Stimulated activated CD8-positive, alpha-beta memory T cell treated with anti-CD3 and anti-CD28 coated beads, Interleukin-7, amount 100 ng/mL, for 24 hours (primary cell): ENCODE measurements around the gene MYLIP.

Source experiments
- DNase-seq: peaks from one replicate; pipeline ENCODE4 v3.0.0-alpha.2; 2020; ENCODE audit warnings: low read depth

Gene MYLIP

DNA sequence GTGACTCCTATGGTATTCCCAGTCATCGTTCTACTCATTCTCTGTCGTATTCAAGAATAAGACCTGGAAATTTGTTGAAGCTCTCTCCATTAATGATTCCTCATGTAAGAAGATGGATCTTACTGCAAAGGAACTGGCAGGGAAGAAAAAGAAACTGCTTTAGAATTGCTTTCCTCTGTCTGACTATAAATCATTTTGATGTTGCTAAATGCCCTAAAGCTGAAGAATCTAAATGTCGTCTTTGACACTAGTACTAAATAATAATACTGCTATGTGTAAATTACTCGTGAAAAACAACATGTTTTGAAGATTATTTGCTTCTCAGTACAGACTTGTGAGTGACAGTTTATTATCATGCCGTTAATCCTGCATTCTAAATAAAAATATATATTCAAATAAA is 20.5 kb upstream of the MYLIP start:
- DNase-seq, result no peak

DNA sequence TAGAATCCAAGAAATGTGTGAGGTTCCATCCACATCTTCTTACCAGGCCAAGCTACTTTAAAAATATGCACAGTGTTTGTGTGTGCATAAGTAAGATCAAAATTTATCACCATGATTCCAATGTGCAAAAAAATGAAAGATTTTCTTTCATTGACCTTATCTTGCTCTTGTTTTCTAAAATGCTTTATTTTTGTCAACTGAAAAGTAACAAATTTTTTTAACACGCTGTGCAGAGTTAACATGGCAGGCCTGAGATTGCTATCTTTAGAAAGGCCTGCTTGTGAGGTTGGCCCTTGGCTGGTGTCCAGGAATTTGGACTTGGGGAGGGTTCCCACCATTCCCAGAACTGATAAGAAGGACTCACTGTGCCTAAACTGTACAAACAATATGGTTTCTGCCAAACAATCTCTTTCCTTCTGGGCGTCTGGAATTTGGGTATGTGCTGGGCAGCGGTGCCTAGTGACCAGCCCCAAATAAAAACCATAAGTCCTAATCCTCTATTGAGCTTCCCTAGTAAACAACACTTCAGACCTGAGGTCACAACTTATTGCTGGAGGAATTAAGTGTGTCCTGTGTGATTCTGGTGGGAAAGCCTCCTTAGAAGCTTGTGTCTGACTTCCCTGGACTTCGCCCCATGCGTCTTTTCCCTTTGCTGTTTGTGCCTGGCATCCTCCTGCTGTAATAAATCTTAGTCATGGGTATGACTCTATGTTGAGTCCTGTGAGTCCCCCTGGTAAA is 19.8 kb upstream of the MYLIP start:
- no peak for DNase-seq

DNA sequence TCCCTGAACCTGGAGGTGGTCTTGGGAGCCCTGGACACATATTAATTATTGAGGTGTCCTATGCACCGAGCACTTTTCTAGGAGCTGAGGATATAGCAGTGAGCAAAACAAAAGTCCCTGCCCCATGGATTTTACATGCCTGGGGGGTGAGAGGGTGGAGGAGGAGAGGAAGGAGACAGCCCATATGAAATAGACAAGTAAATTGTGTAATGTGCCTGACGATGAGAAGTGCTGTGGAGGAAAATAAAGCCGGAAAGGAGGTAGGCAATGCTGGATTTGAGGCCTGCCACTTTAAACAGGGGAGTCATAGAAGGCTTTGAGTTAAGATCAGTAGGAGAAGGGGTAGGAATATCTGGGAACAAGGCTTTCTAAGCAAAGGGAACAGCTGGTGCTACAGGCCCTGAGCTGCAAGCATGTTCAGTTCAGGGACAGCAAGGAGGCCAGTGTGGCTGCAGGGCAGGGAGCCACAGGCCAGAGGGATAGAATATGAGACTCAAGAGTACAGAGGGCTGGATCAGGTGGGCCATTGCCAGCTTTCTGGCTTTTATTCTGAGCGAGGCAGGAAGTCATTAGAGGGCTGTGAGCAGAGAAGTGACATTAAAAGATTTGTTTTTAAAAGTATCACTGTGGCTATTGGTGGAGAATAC is 19.1 kb upstream of the MYLIP start:
- no peak for DNase-seq

DNA sequence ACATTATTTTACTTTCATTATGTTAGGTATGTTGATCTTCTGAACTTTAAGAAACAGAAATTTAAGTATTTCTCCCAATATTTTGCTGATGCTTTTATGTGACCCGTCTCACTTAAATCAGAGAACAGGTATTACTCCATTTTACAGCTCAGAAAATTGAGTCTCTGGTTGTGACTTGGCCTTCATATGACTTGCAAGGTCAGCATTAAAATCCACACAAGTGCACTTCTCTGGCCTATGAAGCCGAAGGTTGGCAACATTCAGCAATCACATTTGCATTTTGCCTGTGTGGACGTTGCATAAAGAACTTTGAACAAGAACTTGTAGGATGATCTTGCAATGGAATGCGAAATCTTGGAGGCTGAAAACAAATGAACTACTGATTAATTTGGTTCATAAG is 10.1 kb upstream of the MYLIP start:
- DNase-seq, result no peak

DNA sequence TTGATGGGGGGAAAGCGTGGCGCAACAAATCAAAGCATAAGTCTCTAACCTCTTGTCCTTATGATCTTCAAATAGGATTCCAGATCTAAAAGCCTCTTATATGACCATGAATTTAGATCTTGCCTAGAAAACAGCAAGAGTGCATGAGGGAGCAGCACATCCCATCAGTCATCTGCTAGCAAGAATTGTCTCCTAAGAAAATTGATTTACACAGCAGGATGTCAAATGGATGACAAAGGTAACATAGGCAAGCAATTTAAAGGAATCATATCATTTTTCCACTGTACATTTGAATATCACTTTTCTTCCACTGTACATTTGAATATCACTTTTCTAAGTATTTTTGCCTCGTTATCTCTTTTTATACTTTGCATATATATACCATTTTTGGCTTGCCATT is 7.5 kb upstream of the MYLIP start:
- no peak for DNase-seq

DNA sequence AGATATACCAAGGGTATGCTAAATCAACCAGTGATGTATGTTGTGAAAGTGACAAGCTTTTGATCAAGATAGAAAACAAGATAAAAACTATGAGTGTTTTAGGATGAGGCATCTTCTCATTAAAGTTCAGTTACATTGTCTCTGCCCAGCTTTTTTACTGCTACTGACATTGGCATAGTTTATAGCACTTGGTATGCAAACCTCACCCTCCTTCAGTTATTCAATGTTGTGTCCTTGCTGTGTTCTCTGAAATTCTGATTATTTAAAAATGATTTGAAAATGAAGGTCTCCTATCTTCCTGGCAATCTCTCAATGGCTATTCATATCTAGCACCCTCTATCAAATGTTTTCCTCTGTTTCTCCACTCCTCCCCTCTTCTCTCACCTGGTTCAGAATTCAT is 6.7 kb upstream of the MYLIP start:
- DNase-seq, result no peak

DNA sequence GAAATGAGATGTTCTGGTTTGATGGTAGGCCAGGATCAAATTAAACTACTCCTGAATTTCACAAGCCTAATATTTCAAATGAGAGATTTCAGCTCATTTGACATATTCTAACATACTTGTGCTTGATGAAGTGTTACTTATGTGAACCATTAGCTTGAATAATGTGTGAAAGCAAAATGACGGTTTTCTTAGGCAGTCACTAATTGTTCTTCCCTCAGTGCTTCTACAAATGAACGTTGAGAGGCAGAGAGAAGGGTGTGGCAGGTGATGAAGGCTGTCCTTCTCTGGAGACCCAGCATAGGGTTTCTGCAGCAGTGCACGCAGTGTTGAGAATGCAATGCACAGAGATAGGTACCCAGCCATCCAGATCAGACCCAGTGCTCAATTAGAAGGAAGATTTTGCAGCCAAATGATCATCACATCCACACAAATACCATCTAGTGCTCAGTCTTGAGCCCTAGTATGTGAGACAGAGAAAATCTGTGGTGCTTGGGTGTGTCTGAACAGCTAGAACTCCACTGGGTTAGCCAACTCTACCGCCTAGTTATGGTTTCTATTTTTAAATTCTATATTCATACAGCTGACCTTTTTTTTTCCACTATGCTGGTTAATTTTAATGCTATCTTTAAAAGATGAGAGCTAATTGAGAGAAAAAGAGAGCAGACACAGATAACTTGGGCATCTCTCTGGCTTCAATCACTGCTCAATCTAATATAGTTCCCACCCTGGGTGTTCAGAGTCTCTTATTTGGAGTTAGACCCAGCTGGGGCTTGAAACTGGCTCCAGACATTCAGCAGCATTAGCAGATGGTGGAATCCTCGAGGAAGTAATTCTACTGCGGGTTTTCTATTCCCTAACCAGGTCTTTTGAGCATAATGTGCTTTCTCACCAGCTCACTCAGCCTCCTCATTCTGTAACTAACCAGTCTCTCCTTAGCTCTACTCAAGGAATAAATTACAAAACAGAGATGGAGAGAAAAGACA is 4.4 kb upstream of the MYLIP start:
- no peak for DNase-seq

DNA sequence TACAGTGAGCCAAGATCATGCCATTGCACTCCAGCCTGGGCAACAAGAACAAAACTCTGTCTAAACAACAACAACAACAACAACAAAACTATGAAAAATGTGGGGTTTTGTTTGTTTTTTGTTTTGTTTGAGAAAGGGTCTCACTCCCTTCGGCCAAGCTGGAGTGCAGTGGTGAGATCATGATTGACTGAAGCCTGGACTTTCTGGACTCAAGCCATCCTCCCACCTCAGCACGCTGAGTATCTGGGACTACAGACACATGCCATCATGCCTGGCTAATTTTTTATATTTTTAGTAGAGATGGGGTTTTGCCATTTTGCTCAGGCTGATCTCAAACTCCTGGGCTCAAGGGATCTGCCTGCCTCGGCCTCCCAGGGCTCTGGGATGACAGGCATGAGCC is 2.8 kb upstream of the MYLIP start:
- no peak for DNase-seq

DNA sequence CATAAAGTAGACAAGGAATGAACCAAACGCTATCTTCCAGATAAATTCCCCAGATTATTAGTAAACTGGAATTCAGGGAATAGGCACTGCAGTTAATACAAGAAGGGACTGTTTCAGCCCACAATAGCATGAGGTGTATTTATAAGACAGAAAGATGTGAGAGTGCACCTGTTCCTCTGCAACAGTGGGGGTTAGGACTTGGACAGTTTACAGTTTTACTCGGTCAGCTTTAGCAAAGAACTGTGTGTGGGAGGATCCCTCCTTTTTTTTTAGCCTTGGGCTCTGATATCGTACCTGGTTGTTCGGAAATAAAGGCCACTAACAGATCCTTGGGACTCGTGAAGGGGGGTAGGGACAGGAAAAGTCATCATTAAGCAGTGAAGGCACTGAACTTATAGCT is 2.0 kb upstream of the MYLIP start:
- no peak for DNase-seq

DNA sequence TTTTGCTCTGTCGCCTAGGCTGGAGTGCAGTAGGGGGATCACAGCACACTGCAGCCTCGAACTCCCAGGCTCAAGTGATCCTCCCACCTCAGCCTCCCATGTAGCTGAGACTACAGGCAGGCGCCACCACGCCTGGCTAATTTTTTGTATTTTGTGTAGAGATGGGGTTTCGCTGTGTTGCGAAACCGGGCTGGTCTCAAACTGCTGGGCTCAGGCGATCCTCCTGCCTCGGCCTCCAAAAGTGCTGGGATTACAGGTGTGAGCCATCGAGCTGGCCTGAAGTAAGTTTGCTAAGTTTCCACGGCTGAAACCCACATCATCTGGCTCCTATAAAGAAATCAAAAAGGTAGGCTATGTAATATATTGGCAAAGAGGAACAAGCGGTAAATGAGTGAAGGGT is 1.4 kb upstream of the MYLIP start:
- DNase-seq, result no peak

DNA sequence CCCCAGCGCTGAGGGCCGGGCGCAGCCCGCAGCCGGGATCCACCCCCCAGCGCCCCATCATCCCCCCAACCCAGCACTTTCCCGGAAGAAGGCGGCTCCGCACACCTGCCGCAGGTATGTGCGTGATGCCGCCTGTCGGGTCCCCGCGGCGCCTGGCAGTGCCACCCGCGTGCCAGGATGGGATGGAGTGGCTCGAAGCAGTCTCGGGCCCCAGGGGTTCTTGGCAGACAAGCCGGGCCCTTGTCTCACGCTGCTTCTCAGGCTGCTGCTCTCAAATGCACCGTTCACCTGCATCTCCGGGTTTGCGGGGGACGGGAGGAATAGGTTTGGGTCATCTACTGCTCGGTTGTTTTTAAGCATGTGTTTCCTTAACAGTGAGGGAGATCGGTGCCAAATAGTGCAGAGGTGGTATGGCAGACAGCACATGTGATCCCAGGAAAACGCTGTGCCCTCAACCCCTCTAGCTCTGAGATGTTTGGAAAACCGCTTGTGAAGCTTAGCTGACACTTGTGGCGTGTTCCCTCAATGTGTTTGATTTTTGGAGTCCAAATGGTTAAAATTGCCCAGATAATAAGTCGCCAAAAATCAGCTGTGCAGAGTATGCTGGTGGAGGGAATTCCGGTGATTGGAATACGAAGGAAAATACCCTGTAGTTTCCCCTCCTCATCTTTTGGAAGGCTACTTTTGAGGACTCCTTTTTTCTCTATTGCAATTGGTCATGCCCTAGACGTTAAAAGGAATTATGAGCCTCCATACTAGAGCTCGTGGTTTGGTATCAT is 926 bp downstream of the MYLIP start:
- DNase-seq, result no peak

DNA sequence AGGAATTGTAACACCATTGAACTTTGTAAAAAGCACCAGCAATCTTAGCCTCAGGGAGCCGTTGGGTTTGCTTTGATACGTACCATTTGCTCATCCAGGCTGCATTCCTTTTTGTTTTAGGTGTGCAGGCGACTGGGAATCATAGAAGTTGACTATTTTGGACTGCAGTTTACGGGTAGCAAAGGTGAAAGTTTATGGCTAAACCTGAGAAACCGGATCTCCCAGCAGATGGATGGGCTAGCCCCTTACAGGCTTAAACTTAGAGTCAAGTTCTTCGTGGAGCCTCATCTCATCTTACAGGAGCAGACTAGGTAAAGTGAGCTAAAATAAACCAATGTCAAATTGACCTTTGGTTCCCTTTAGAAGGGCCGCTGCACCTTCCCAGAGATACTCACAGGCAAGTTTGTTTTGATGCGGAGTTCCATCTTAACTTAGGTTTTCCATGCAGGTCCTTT is 1.6 kb downstream of the MYLIP start:
- no peak for DNase-seq

DNA sequence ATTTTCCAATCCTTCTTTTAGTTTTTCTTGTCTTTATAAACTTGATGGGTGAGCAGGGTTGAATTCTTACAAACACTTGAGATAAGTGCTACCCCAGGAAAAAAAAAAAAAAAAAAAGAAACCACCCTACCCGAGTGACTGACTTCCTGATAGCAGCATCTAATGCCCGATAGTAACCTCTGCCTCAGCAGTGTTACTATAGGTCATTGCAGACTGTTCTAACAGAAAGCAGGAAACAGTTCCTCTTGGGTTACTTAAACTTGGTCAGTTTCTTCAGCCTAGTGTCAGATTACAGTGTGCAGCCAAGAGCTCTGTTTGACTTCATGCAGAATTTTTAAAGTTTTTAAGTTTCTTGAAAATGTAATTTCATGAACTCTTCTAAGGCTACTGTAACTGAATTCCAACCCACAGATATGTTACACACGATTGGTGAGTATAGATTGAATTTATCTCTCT is 2.1 kb downstream of the MYLIP start:
- no peak for DNase-seq

DNA sequence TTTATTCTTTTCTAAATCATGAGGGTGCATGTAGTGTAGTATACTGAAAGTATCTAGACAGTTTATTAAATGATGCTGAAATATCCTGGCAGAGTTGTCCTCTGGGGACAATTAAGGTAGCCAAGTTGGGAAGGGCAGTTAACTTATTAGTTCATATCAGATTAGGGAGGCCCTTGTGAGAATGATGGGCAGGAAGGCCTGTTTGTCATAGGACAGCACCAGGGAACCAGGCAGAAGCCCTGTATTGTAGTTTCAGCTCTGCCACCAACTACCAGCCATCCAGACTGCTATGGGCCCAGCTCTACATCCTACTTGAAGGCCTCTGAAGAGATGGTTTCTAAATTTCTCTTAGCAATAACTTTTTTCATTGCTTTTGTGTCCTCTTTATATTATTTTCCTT is 4.0 kb downstream of the MYLIP start:
- no peak for DNase-seq

DNA sequence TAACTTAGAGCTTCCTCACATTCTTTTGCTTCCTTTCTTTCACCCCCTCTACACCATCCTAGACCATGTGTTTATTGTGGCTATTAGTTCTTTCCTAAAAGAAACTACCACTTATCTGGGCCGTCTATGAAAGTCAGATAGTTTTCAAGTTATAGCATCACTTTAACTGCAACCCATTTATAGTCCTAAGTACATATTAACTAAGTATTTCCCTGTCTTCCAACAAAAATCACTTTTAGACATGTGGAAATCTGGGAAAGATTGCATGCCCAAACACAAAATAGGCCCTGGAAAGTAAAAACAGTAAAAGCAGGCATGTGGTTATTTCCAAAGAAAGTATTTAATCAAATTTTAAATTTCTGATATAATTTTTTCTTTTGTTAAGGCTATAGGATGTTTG is 5.5 kb downstream of the MYLIP start:
- no peak for DNase-seq

DNA sequence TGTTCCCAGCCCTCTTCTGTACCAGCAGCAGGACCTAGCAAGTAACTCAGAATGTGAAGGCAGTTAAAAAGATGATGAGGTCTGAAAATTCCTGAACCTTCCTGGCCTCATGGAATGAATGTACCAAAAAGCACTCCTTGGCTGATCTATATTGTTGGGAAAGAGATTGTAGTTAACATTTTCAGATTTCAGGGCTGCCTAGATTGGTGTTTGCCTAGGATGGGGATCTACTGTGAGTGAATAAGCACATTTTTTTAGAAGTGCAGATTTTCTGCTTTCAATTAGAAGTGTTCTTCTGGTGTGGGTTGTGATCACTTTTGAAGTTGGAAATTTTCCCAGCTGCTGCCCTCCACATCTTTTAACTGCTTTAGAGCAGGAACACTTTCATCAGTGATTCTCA is 6.2 kb downstream of the MYLIP start:
- DNase-seq, result no peak

DNA sequence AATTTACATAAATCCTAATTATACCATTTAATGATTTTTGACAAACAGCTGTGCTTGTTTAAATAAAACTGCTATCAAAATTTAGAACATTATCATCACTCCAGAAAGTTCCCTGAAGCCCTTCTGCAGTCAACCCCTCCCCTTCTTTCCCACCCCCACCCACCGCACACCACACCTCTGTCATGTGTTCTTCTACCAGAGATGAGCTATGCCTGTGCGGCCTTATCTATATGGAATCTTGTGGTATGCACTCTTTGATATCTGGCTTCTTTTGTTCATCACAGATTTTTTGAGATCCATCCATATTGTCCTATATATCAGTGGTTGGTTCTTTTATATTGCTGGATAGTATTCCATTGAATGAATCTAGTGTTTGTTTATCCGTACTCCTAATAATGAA is 7.2 kb downstream of the MYLIP start:
- no peak for DNase-seq

DNA sequence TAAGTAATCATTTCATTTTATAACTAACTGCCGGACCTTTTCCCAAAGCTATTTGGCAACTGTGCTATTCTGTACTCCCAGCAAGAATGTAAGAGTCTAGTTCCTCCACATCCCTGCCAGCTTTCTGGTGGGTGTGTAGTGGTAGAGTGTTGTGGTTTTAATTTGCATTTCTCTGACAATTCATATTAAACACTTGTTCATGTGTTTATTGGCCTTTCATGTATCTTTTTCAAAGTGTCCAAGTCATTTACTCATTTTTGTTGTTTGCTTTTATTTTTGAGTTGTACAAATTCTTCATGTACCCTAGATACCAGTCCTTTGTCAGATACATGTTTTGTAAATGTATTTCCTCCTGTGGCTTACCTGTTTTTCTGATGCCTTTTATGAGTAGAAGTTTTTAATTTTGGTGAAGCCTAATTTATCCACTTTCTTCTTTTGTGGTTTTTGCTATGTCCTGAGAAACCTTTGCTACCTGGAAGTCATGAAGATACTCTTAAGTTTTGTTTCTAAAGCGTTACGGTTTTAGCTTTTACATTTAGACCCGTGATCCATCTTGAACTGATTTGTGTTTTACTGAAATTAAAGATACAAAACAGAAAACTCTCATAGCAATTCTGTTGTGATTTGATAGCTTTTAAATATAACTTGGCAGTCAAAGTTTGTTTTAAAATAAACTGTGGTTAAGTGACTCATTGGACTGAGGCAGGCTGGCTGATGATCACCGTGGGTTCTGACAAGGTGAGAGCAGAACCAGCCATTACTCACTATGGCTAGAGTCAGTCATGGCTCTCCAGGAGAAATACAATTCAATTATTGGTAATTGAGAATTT is 8.0 kb downstream of the MYLIP start:
- no peak for DNase-seq

DNA sequence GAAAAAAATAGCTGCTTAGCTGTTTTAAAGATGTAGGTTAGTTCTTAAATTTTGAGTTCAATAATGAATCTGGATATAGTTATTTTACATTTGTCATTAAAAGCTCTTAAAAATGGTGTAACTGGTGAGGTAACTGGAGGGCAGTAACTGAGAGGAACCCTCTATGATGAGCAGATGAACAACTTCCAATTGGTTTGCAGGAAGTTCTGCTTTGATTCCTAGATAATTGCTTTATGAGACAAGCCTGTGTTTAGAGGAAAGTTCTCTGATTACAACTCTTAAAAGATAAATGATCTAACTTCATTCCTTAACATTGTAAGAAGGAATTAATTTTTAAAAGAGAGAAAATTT is 8.5 kb downstream of the MYLIP start:
- no peak for DNase-seq

DNA sequence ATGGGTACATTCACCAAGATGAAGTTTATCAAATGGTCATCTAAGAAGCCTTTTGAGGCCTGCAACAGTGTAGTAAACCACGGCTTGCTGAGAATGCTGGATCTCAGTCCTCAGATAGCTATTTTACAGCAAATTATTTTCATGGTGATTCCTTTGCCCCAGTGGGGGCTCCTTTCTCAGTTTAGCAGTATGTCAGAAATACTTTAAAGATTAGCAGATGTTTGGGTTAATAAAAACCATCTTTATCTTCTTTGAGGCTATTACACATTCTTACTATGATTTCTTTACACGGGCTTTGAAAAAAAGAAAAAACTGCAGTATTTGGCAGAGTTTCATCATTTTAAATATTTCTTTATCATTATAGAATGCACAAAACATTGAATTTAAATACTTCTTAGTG is 10.7 kb downstream of the MYLIP start:
- DNase-seq, result no peak

DNA sequence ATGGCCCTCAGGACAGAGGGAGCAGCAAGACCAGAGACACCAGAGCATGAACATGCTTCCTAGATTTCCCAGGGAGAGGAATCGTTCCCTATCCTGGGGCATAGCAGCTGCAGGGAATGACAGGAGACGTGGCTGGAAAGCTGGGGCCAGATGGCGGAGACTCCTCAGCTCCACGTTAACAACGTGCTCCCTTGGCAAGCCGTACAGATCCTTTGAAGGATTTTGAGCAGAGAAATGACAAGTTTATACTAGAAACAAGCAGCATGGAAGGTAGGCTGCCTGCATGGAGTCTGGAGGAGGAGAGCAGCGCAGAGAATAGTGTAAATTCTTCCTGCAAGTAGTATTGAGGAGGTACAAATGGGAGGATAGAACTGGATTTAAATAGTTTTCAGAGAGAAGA is 11.7 kb downstream of the MYLIP start:
- no peak for DNase-seq
